ENCODE measurements around the gene NAALADL2.

- no peak for TF ChIP-seq CTCF (conservative IDR thresholded peaks at IDR 0.05 in 1 of 2, IDR thresholded peaks at IDR 0.05 in 1 of 2; ENCODE audit: extremely low read depth in 1 of 2, insufficient read depth in 1 of 2, low read depth in 1 of 2, low read length in 2 of 2)
- TF ChIP-seq EZH2 (IDR thresholded peaks at IDR 0.05; ENCODE audit: borderline replicate concordance, low read length) = no peak
Measured at GRCh38 chr3:175077216-175077615, 218.1 kb downstream of the NAALADL2 start.

Data from mammary epithelial cell (primary cell).